Activated T-cell treated with anti-CD3 and anti-CD28 coated beads for 1 hour (primary cell): ENCODE measurements around the gene RHOT1.
"Not testable (repeated sequence)": the region's sequence is repeated elsewhere in the genome, so short reads cannot be mapped to it uniquely, and the experiment has no call there.

ENCODE experiments used
- DNase-seq: peaks from one replicate; pipeline ENCODE4 v3.0.0-alpha.2; 2020; ENCODE audit warnings: low read depth

Gene RHOT1

DNA sequence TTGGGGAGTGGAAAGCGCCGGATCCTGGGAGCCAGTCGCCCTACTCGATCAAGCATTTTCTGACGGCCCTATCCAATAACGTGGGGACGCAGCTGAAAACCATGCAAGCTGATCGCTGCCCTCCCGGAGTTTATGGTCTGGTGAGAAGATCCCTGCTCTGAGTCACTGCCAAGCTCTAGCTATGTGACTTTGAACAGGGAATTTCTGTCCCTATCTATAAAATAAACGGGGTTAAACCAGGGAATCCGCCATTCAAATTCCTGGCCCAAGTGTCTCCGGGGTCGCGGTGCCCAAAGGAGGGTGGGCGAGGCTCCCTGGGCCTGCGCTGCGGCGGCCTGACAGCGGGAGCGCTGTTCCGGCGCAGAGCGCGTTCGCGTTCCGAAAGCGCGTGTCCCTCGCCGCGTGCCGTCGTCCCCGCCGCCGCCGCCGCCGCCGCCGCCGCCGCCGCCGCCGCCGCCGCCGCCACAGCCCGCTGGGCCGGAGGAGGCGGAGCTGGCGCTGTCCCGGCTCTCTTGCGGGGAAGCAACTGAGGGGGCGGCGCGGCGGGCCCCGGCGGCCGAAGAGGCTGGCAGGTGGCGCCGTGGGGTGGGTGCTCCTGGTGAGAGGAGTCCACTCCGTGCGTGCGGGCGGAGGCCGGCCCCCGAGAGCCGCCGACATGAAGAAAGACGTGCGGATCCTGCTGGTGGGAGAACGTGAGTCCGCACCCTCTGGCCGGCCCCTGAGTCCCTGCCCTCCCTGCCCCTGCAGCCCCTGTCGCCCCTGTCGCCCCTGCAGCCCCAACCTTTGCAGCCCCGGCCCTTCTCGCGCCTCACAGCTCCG lies at the start of gene RHOT1:
RHOT1 (plus strand) TSS at position 465 of the 819 bp plus-strand sequence; CDS start at position 656, 191 bp downstream.
- peak; percentile 58 for DNase-seq

DNA sequence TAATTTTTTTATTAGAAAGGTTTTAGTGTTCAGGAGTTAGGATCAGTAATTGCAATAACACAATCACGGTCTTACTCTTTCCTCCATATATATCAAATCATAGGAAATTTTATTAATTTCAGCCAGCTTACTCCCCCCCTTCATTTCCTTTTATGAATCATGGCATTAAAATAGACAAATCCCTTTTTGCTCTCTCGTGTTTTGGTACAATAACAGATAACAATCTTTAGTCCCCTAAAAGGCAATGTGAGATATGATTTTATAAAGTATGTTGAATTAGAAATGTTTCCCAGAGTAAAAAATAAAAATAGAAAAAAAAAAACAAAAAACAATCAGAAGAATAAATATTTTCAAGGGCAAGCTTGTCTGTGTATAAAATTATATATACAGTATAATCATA lies 42.6 kb upstream of the RHOT1 start:
- DNase-seq = no peak

DNA sequence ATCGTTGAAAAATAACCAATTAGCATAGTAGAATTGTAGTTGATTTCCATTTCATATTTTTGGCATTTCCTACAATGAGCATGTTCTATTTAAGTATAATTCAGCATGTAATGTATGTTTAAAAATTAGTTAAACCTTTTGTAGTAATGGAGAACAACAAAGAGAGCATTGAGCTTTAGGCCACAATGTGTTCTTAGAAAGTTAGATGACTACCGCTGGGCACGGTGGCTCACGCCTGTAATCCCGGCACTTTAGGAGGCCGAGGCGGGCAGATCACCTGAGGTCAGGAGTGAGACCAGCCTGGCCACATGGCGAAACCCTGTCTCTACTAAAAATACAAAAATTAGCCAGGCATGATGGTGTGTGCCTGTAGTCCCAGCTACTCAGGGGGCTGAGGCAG lies 42.0 kb upstream of the RHOT1 start:
- not testable (repeated sequence) for DNase-seq

DNA sequence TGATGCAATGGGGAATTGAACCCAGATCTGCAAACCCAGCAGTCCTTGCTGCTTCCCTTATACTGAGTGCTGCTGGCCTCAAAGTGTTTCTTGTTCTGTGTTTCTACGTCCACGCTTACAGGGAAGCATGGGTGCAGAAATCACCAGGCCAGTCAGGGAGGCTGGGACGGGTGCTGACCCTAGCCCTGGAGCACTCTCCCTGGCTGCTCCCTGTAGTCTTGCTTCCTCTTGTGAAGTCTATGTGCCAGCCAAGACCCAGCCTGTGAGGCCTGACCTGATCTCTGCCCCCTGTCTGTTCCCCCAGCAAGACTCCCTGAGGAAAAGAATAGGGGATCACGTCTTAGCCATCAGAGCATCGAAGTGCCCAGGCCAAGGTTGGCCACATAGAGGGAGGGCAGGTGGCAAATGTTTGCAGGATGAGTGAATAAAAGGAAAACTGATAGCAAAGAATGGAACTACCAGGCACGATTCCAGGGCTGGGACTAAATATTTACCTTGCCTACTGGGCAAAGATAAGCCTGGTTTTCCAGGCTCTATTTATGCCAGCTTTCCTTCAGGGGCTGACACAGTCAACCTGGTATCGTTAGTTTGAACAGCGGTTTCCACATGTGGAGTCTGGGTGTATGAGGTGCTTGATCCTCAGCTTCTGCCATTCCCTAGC lies 41.2 kb upstream of the RHOT1 start:
- no peak for DNase-seq

DNA sequence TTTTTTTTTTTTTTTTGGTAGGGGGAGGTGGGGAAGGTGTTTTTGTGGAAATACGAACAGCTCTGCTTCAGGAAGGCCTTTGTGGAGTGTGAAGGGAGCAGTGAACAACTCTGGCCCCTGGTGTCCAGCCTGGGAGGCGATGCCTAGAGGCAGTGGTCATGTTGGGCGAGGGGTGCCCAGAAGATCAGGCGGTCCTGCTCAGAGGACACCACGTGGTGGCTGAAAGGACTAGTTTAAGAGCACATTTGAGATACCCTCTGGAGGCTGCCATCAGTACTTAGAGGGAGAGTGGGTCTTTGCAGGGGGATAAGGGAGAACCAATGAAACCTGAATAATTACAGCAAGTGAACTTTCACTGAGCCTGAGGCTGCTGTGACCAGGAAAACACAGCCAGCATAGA lies 40.1 kb upstream of the RHOT1 start:
- no peak for DNase-seq

DNA sequence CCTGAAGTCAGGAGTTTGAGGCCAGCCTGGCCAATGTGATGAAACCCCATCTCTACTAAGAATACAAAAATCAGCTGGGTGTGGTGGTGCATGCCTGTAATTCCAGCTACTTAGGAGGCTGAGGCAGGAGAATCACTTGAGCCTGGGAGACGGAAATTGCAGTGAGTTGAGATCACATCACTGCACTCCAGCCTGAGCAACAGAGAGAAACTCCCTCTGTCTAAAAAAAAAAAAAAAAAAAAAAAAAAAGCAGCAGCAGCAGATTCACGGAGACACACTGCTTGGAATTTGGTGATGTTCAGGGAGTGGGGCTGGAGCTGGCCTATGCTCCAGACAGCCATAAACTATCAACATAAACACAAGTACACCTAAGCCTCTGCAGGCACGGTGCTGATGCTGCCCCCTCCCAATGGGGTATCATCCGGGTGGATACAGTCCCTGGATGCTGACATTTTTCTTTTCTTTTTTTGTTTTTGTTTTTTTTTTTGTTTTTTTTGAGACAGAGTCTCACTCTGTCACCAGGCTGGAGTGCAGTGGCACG lies 39.6 kb upstream of the RHOT1 start:
- DNase-seq = no peak

DNA sequence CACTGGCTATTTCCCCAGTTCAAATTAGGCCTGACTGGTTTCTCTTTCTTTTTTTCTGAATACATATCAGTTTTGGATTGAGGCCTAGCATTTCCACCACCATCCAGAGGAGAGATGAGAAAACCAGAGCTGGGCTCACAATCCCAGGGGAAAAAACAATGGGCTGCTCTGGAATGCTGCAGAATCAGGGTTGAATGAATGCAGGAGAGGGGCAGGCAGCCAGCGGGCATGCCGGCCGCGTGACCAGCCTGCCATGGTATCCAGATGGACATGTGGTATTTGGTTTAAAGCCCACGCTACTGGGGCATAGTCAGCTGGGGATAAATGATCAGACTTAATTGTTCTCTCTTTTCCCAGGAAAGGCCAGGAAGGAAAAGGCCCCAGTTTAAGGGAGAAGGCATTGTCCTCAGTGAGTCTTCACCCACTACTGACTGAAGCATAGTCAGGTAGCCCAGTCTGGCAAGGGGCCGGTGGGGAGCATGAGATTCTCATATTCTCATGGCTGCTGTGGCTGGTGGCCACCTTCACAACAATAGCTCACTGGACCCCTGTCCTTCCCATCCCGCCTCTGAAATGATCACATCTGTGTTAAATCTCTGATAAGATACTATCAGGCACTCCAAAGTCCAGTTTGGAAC lies 38.7 kb upstream of the RHOT1 start:
- no peak for DNase-seq

DNA sequence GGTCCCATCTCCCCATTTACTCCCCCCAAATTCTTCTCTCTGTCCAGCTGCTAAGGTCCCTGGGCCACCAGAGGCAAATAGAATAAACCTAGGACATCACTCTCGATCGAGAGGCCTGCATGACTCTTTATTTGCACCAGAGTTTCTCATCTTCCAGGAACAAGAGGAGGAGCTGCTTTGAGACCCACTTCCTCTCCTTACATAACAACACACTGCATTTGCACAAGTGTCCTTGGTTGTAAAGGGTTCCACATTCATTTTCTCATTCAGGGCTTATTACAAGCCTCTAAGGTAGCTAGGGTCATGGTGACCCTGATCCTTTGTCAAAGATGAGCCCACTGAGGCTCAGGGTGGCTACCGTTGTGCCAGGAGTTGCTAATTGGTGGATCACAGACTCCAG lies 38.1 kb upstream of the RHOT1 start:
- no peak for DNase-seq

DNA sequence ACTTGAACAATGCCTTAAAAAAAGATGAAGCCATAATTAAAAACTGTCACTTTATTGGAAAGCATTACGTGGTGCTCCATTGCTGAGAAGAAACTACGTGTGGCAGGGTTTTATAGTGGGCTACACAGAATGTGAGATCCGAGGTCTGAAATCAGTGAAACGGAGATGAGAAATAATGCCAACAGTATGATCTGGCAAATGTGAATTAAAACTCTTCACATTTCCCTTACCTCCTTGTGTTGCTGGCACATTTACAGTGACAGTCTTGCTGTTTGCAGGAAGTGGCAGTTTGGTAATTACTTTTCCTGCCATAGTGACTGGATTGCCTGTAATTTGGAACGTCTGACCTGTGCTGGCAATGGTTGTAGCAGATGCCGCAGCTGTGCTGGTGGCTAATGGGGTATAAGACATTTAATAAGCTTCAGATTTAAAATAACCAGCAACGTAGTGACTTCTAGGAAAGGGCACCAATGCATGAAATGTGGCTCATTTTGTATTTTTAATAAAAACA lies 35.8 kb upstream of the RHOT1 start:
- DNase-seq = not testable (repeated sequence)

DNA sequence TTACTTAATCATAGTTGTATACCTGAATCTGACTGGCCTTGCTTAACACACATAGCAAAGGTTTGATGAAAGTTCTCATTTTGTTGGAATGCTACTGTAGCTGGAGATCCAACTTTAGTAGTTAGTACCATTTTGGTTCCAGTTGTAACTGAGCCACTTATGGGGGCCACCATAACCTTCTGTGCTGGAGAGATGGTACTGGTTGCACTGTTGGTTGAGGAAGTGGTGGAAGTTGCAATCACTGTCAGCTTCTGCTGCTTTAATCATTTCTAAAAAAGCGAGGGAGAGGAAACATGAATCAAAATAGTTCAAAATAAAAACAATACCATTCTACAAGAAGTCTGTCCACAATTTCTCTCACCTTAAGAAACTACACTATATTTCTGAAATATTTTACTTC lies 35.1 kb upstream of the RHOT1 start:
- not testable (repeated sequence) for DNase-seq

DNA sequence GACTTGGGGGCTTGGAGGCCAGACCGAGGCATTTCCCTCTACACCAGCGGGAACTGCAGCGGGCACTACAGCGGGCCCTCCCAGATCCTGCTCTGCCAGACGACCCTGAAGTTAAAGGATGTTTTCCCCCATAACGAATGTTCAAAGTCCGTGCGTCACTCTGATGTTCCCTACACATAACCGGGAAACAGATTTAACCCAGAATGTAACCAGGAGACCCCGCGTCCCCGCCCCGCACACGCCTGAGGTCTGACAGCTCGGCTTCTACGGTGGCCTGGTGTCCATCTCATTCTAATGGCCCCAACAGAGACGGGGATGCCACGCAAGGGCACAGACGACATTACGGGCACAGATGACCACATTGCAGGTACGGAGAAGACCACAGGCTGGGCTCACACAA lies 31.7 kb upstream of the RHOT1 start:
- no peak for DNase-seq

DNA sequence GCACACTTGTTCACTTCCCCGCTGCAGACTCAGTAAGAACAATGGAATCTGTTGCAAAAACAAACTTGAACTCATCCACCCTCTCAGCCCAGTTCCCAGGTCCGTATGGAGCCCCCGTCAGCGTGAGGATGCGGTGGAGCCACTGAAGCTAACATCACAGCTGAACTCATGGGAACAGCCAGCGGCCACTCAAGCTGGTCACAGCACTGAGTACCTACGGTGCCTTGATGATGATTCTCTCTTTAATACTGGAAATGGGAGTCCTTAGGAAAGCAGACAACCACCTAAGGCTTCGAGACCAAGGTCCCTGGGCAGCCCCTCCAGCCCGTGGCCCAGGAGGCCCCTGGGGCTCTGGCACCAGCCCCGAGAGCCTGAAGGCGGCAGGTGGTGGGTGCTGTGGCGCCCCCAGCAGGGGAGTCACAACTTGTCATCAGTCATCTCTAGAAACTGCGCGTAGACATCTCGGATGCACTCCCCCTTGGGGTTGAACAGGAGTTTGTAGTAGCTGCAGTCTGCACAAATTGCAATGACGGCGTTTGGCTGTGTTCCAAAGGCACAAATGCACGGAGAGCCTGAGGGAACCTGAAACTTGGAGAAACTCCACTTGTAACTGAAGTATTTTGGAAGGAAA lies 31.0 kb upstream of the RHOT1 start:
- no peak for DNase-seq

DNA sequence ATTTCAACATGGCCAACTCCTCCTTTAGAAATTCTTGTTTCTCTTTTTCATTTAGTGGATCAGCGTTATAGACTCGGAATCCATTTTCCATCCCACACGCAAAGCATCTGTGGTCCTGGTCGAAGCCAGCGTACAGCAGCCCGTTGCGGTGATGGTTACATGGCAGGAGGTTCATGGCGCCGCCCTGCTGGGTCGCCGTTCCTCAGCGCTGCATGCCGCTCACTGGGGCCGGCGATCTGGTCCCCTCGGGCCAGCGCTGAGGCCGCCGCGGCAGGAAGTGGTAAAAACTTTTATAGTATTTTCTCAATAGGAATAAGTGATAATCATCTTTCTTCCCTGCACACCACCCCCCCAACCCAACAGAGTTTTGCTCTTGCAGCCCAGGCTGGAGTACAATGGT lies 29.9 kb upstream of the RHOT1 start:
- DNase-seq = no peak

DNA sequence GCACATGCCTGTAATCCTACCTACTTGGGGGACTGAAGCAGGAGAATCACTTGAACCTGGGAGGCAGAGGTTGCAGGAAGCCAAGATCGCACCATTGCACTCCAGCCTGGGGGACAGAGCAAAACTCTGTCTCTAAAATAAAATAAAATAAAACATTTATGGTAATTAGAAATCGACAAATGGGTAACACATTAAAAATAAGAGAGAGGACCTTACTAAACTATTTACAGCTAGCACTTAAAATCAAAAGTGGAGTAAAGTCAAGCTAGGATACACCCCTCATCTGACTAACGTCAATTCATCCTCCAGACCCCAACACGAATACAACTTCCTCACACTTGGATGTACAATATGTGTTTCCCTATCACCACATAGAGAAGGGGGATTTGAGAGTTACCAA lies 27.8 kb upstream of the RHOT1 start:
- DNase-seq = no peak

DNA sequence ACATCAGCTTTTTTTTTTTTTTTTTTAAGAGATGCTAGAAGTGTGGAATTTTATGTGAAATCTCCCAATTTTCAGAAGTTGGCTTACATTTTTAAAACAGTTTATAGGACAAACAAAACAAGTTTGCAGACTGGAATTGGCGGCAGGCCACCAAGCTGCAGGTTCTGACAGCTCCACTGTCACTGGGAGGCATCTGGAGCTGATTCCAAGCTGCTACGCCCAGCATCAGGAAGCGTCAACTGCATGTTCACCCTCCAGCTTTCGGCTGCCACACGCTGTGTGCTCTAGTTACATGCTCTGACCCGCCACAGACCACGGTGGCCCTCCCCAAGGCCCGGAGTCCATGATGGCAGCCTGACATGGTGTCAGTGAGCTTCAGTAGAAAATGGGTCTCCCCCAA lies 26.8 kb upstream of the RHOT1 start:
- DNase-seq = not testable (repeated sequence)

DNA sequence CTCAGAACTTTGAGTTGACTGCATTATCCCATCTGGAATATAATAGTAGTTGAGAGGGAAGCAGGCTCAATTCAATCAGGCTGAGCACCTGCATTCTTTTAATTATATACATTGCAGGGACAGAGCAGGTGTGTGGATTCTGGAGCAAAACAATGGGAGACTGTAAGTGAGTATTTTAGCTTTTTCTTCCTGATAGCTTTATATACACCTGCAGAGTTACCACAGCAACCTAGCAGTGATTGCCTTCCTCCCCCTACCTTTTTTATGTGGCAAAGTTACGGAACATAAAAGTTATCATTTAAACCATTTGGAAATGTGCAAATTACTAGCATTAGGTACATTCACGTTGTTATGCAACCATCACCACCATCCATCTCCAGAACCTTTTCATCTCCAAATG lies 25.4 kb upstream of the RHOT1 start:
- no peak for DNase-seq

DNA sequence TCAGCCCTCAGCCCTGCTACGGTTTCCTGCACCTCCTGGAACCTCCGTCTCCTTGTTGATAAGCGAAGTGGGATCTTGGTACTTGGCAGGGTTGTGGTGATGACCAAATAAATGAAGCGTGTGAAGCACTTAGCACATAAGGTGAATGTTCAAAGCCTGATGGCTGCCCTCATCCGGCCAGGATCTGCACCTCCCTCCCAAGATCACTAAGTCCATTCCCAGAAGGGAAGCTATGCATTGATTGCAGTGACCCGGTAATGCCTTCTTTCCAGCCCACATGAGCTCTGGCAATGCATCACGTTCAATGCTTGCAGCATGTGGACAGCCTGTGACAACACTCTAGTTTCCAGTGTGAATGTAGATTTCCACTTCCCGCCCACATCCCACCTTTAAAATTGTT lies 24.9 kb upstream of the RHOT1 start:
- no peak for DNase-seq

DNA sequence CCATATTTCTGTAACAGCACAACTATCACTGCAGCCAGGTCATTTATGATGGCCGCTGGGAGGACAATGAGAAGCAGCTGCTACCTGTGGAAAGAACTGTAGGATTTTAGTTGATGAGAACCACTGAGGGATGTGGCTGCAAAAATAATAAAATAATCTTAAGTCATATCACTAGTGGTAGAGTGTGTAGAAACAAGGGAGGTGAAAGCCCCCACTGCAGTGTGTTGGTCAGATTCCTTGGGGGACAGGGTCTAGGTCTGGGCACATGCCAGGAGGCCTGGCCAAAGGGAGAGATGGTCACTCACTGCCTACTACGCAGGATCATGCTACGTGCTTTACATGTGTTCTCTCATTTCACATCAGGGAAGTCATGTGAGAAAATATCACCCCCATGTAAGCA lies 24.2 kb upstream of the RHOT1 start:
- not testable (repeated sequence) for DNase-seq

DNA sequence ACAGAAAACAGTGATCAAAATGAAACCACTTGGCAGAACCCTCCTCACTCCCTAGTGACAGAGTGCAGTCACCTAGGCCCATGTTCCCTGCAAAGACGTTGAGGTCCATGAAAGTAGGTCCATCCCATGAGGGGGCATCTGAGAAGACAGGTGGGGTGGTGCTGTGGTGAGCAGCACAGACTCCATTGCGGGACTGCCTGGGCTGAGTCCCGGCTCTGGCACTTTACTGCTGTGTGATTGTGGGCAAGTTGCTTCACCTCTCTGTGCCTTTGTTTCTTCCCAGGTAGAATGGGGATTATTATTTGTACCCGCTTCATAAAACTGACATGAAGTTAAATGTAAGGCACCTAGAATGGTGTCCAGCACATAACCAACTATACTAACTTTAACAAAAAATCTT lies 23.5 kb upstream of the RHOT1 start:
- no peak for DNase-seq

DNA sequence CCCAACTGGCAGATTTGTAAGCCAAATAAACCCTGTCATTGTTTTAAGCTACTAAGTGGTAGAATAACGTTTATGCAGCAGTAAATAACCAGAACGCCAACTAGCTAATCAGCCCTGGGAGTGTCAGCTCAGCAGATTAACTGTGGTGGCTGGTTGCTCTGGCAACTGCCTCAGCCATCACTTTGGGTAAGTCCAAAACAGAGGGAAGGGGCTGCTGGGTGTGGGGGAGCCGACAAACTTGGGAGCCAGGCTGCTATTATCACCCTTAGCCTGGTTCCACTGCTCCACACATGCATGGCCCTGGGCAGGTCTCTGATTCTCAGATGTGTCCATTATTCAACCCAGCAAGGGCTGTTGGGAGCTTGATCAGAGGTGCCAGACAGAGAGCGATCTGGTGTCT lies 22.2 kb upstream of the RHOT1 start:
- DNase-seq = no peak

DNA sequence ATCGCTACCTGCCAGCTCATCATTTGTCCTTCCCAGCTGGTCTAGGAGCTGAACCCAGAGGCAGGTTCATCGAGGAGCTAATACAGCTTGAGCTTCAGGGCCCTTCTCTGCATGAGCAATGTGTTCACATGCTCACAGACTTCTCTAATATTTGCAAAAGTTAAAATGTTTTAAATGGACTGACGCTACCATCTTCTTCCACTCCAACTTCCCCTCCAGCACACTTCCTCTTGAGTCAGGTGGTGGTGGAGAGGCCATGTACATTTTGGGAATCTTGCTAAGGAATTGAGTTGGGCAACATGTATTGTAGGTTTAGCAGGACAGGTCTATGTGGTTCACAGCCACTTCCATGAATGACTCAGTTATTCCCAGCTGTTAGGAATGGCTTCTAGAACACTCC lies 21.6 kb upstream of the RHOT1 start:
- no peak for DNase-seq

DNA sequence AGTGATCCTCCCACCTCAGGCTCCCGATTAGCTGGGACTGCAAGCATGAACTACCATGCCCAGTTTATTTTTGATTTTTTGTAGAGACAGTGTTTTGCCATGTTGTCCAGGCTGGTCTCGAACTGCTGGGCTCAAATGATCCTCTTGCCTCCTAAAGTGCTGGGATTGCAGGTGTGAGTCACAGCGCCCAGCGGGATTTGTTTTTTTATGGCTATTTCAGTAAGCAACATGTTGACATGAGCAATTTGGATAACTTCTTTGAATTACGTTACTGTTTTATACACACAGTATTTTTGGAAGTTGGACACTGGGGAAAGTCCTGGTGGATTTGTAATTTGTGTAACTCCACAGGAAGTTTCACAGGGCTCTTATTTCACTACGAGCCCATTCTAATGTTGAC lies 18.5 kb upstream of the RHOT1 start:
- no peak for DNase-seq
